KMS-11 (cell line): ENCODE data around the gene BIRC7.

Experiments
- H2AFZ ChIP-seq: fragments of 200-600 bp; sonication (generic); 2 replicates; pipeline ENCODE4 v1.6.1; 2016; ENCODE audit warnings: antibody characterized with exemption, mixed run types, low read depth
- H3K27ac ChIP-seq: fragments of 200-600 bp; sonication (generic); 2 replicates; pipeline ENCODE4 v1.6.1; 2016; ENCODE audit warnings: mild to moderate bottlenecking, mixed run types
- H3K27me3 ChIP-seq: fragments of 200-600 bp; sonication (generic); 2 replicates; pipeline ENCODE4 v1.6.1; 2017; ENCODE audit warnings: mild to moderate bottlenecking, low read depth, mixed run types, moderate library complexity; ENCODE audit not compliant: insufficient read depth
- H3K36me3 ChIP-seq: fragments of 200-600 bp; sonication (generic); 2 replicates; pipeline ENCODE4 v1.6.1; 2017; ENCODE audit warnings: mild to moderate bottlenecking, mixed run types; ENCODE audit not compliant: insufficient read depth
- H3K4me1 ChIP-seq: fragments of 200-600 bp; sonication (generic); 2 replicates; pipeline ENCODE4 v1.6.1; 2016; ENCODE audit warnings: mild to moderate bottlenecking, low read depth, mixed run types; ENCODE audit not compliant: poor library complexity, severe bottlenecking
- H3K4me2 ChIP-seq: fragments of 200-600 bp; sonication (generic); 2 replicates; pipeline ENCODE4 v1.7.0; 2016; ENCODE audit warnings: mild to moderate bottlenecking, mixed run types
- H3K4me3 ChIP-seq: fragments of 200-600 bp; sonication (generic); IDR thresholded peaks from 2 replicates; pipeline ENCODE4 v1.6.1; 2017; ENCODE audit warnings: low read depth, low read length, mixed read lengths; ENCODE audit not compliant: insufficient read depth
- H3K79me2 ChIP-seq: fragments of 200-600 bp; sonication (generic); 2 replicates; pipeline ENCODE4 v1.6.1; 2016; ENCODE audit warnings: low read depth, mixed run types; ENCODE audit not compliant: insufficient read depth
- H3K9ac ChIP-seq: fragments of 200-600 bp; sonication (generic); 2 replicates; pipeline ENCODE4 v1.6.1; 2016; ENCODE audit warnings: mild to moderate bottlenecking, mixed run types
- H4K20me1 ChIP-seq: fragments of 200-600 bp; sonication (generic); 2 replicates; pipeline ENCODE4 v1.6.1; 2016; ENCODE audit warnings: mild to moderate bottlenecking, mixed run types; ENCODE audit not compliant: insufficient read depth
- CTCF ChIP-seq: fragments of 200-600 bp; sonication (generic); conservative IDR thresholded peaks from 2 replicates; pipeline ENCODE4 v1.6.1; 2017; ENCODE audit warnings: low read depth, mild to moderate bottlenecking, antibody characterized with exemption, low read length, moderate library complexity, mixed read lengths

The BIRC7 gene

GRCh38 chr20:63226042-63226943, 9.4 kb upstream of the BIRC7 start:
- Histone ChIP-seq H3K4me3 (no peak overlapping the region), H3K36me3 (no peaks in the 10 kb centered on the region), H4K20me1 (no peaks in the 10 kb centered on the region), H3K27ac (no peak overlapping the region), H2AFZ (no peak overlapping the region), H3K79me2 (no peaks in the 10 kb centered on the region), H3K4me1 (peaks cover 3% of the 10 kb centered on the region), H3K4me2 (no peak overlapping the region), H3K9ac (no peak overlapping the region), H3K27me3 (peaks cover 94% of the 10 kb centered on the region)
- no peak for TF ChIP-seq CTCF

GRCh38 chr20:63227260-63227659, 8.4 kb upstream of the BIRC7 start:
- H3K27ac ChIP-seq: no peak overlapping the region
- H4K20me1 ChIP-seq: no peaks in the 10 kb centered on the region
- no peak overlapping the region for H3K4me3 ChIP-seq
- TF ChIP-seq CTCF: no peak
- peaks cover 3% of the 10 kb centered on the region for H3K4me1 ChIP-seq
- no peak overlapping the region for H3K9ac ChIP-seq
- H3K4me2 ChIP-seq: no peak overlapping the region
- no peaks in the 10 kb centered on the region for H3K79me2 ChIP-seq
- H2AFZ ChIP-seq: no peak overlapping the region
- no peaks in the 10 kb centered on the region for H3K36me3 ChIP-seq
- H3K27me3 ChIP-seq: peaks cover 97% of the 10 kb centered on the region

- no peak overlapping the region for H3K27ac ChIP-seq
- H3K9ac ChIP-seq: no peak overlapping the region
- H3K4me2 ChIP-seq: no peak overlapping the region
- H4K20me1 ChIP-seq: no peaks in the 10 kb centered on the region
- no peak for TF ChIP-seq CTCF
- H3K4me3 ChIP-seq: no peak overlapping the region
- no peaks in the 10 kb centered on the region for H3K36me3 ChIP-seq
- H3K79me2 ChIP-seq: no peaks in the 10 kb centered on the region
- H3K27me3 ChIP-seq: peaks cover 98% of the 10 kb centered on the region
- H3K4me1 ChIP-seq: peaks cover 3% of the 10 kb centered on the region
- H2AFZ ChIP-seq: no peak overlapping the region
These were observed 6.9 kb upstream of the BIRC7 start for GRCh38 chr20:63228806-63229205.

GRCh38 chr20:63230800-63231268, 4.9 kb upstream of the BIRC7 start:
- Histone ChIP-seq H3K27me3 (peaks cover 93% of the 10 kb centered on the region), H3K4me2 (no peak overlapping the region), H3K36me3 (no peaks in the 10 kb centered on the region), H3K27ac (no peak overlapping the region), H2AFZ (no peak overlapping the region), H3K79me2 (no peaks in the 10 kb centered on the region), H3K4me1 (no peaks in the 10 kb centered on the region), H4K20me1 (no peaks in the 10 kb centered on the region), H3K9ac (no peak overlapping the region), H3K4me3 (no peak overlapping the region)
- TF ChIP-seq CTCF: no peak
